Anterior cingulate cortex (tissue), 58 donors: Measurements from ENCODE around the gene GPR107.

Experiments
- DNase-seq, 58 donors: peaks; one replicate each; lab custom pipeline; 2025; lab: John Stamatoyannopoulos, UW

Gene GPR107

DNA sequence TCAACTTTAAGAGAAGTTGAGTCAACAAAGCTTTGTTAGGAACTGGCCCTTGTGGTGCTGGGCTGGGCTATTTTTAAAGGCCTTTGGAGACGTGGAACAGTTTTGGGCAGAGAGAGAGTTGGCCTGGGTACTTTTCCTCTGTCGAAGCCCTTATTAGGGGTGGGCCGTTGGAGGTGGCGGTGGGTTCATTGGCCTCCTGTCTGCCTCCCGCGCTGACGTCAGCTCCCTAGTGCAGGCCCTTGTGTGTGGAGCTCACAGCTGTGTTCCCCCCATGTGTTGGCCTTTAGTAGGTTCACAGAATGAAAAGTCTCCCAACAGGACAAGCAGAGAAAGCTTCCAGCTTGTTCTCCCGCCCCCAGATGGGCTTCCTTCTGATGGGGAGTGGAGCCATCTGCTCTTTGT lies 121.2 kb downstream of the GPR107 start:
- peak in 4 of 58 donors; percentile 22 to 36 (median 23) for DNase-seq

DNA sequence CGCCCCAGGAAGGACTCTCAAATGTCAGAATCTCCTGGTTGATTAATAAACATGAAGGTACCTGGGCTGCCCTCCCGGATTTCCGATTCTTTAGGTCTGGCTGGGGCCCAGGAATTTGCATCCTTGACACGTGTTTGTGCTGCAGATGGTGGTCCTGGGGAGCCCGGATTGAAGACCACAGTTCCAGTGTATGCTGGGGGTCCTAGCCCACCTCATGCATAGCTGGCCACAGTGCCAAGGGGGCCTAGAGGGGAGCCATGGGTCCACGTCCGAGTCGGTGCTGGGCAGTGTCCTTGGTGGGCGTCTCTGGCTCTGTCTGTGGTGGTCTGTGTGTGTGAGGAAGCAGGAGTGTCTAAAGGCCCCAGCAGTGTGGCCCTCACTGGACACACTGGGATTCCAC lies 121.6 kb downstream of the GPR107 start:
- DNase-seq = no peak

- DNase-seq = no peak
Observed at GRCh38 chr9:130176760-130177159, 123.1 kb downstream of the GPR107 start.

DNA sequence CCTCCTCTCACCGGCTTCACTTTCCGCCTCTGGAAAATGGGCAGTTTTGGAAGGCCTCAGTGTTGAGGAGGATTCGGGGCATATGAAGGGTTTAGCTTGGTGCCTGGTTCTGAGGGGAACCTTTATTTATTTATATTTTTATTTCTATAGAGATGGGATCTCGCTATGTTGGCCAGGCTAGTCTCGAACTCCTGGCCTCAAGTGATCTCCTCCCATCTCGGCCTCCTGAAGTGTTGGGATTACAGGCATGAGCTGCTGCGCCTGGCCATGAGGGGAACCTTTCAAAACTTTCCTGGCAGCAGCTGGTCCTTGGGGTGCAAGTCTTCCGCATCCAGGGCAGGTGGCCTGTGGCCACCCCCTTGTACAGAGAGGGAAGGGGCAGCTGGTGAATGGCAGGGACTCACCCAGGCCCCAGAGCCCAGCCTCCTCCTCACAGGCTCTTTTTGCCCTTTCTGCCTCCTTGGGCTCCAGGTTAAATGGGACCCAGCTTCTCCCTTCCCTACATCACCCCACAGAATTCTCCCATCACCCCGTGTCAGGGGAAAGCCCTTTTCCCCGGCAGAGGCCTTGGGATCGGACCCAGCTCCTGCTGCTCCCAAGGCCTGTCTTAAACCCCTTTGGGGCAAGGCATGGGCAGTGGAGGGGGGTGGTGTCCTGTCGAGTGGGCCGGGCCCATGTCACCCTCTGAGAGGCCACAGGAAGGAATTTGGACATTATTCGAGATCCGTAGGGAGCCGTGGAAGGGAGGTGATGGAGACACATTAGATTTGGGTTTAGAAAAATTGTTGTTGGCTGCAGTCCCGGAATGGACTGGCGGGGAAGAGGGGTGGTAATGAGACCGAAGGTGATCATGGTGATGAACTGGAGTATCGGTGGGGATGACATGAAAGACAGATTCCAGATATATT lies 124.4 kb downstream of the GPR107 start:
- no peak for DNase-seq

DNA sequence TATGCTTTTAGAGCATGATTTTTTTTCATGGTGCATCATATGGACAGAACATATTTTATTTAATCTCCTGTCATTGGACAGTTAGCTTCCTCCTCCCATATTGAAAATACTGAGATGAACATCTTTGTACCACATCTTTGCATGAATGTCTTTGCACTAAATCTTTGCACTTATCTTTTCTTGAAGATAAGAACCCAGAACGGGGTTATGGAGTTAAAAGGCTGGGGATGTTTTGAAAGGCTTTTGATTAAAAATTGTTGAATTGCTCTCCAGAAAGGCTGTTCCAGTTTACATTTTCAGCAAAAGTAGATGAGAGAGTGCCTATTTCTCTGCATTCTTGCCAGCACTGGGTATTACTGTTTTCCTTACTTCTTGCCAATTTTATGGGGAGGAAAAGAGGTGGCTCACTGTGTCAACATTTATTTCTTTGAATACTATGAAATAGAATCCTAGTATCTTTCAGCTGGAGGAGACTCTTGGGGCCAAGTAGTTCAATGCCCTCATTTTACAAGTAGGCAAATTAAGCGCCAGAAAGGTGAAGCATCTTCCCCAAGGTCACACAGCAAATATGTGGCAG lies 125.7 kb downstream of the GPR107 start:
- no peak for DNase-seq

- no peak for DNase-seq
Observed at GRCh38 chr9:130180516-130180915, 126.8 kb downstream of the GPR107 start.

DNA sequence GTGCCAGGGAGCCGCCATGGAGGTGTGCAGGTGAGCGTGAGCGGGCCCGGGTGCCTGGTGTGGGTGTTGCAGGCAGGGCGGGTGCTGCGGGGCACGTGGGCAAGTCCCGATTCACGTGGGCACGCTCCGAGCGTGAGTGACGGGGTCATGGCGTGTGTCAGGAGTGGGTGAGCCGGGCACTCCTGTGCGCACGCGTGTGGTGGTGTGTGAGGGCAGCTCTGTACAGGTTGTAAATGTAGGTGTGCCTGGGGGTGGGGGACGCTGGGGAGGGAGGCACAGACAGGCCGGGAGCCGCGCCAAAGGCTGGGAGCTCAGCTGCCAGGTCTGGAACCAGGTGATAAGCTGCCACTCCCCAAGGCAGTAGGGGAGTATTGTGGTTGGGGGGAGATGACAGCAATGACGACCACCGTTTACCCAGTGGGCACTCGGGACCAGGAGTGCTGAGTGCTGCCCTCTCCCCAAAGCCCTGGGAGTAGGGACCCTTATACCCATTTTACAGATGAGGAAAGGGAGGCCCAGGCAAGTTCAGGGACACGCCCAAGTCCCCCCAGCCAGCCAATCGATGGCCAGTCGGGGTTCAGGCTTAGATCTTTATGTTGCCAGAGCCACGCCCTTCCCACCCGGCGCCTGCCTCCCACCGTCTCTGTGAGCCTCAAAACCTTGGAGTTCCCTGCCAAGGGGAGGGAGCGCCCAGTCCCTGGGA lies 128.1 kb downstream of the GPR107 start:
- DNase-seq = peak in 1 of 58 donors; percentile 61

GRCh38 chr9:130182381-130182909 lies 128.7 kb downstream of the GPR107 start:
- DNase-seq = no peak

DNA sequence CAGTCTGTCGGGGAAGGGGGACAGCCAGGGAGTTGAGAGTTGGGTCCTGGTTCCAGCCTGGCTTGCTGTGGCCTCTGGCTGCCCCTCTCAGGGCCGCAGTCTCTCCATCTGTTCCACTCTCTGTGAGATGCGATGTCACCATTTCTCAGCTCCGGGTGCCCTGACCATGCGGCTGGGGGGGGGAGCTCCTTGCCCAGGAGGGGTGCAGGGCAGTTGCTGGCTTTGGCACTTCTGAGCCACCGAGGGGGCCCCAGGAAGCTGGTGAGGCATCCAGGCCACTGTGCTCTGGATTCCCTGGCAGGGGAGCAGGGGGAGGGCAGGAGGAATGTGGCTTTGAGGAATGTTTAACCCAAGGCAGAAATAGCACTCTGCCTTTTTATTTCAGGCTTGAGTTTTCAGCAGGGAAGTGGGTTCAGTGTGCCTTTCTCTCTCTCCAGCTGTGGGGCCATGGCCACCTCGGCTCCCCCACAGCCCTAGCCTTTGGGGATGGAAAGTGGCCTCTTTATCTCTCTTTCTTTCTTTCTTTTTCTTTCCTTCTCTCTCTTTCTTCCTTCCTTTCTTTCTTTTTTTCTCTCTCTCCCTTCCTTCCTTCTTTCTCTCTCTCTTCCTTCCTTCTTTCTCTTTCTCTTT lies 129.5 kb downstream of the GPR107 start:
- peak in 2 of 58 donors; percentile 19 to 29 for DNase-seq

DNA sequence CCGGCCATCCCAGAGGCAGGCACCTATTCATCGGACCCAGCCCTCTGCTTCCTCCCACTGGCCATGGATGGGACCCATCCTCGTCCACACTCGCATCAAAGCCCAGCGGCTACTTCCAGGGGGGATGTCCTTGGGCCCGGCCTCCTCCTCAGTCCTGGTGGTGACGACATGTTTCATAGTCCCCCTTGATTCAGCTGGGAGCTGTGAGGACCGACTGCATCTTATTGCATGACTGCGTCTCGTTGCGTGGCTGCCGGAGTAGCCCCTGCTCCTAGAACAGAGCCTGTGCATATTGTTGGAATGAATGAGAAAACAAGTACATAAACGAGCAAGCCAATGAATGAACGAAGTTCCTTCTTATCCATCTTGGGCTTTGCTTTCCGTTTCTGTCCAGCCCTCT lies 131.3 kb downstream of the GPR107 start:
- DNase-seq = peak in 8 of 58 donors; percentile 28 to 76 (median 58)

- peak in 19 of 58 donors; percentile 31 to 76 (median 50) for DNase-seq
Observed at GRCh38 chr9:130185490-130186031, 131.9 kb downstream of the GPR107 start.

GRCh38 chr9:130186051-130186450 lies 132.3 kb downstream of the GPR107 start:
- DNase-seq = no peak

DNA sequence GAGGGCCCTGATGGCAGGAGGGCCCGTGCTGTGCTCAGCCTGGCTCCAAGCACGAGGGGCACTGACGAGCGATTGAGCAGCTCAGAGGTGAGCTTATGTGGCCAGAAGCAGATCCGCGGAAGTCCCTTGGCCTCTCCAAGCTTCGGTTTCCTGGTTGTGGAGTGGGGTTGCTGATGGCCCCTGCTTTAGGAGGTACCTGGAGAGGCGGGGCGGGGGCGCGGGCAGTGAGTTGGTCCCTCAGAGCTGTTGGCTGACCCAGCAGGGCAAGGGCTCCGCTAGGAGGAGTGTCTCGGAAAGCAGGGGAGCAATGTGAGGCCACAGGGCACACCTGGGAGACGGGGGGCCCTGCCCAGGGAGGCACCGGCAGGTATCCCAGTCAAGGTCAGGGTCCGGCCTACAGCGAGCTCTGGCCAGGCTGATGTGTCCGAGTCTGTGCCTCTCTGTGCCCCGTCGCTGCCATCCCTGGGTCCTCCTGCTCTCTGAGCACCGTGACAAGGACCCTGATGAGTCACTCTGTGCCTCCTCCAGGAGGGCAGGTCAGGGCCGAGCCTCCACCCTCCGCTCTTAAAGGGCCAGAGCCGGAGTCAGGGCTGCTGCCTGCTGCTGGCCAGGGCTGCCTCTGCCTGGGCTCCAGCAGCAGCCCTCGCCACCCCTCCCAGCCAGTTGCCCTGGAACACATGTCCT lies 133.3 kb downstream of the GPR107 start:
- DNase-seq = peak in 2 of 58 donors; percentile 27

DNA sequence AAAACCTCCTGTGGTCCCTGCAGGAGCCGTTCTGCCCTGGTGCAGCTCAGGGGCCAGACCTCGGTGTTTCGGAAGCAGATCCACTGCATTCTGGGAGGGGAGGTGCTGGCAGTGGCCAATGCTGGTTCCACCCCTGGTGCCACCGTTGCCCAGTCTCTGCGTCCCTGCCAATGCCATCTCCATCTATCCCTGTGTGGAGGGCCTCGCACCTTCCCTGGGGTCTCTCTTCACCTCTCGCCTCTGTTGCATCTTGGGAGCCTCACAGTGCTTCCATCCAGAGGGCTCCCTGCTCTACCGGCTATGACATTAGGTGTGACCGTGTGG lies 133.8 kb downstream of the GPR107 start:
- no peak for DNase-seq

DNA sequence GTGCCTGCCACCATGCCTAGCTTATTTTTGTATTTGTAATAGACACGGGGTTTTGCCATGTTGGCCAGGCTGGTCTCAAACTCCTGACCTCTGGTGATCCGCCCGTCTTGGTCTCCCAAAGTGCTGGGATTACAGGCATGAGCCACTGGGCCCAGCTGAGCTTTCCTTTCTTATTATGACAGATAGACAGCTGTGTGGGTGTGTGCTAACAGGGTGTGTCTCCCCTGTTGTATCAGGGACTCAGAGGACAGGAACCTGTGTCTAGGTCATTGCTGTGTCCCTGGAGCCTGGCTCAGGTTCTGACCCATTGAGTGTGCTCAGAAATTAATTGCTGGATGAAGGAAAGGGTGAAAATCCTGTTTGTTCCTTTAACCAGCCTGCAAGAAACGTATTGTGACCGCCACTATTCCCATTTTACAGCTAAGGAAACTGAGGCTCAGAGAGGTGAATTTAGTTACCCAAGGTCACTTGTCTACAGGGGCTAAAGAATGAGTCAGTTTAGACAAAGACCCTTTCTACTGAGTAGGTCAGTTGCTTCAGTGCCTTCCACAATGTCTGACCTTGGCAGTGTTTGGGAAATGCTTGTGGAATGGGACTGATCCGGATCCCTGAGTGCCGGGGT lies 135.3 kb downstream of the GPR107 start:
- DNase-seq = no peak
